GM18498 (cell line): ENCODE results near the gene KCNJ18.
"Not testable (repeated sequence)": the region's sequence is repeated elsewhere in the genome, so short reads cannot be mapped to it uniquely, and the experiment has no call there.

Source experiments
- ATAC-seq: cut with Tn5 transposase; IDR thresholded peaks from one replicate; pipeline ENCODE4 v1.9.1; 2021; ENCODE audit warnings: mild to moderate bottlenecking, moderate library complexity; ENCODE audit not compliant: unreplicated experiment

Gene KCNJ18

GRCh38 chr17:21702029-21702428 lies 9.7 kb downstream of the KCNJ18 start:
- ATAC-seq, result not testable (repeated sequence)

GRCh38 chr17:21702521-21702920 lies 10.2 kb downstream of the KCNJ18 start:
- not testable (repeated sequence) for ATAC-seq

- not testable (repeated sequence) for ATAC-seq
Measured at GRCh38 chr17:21702940-21703640, 10.8 kb downstream of the KCNJ18 start.

GRCh38 chr17:21703891-21704872 lies 11.9 kb downstream of the KCNJ18 start:
- not testable (repeated sequence) for ATAC-seq

GRCh38 chr17:21705021-21705601 lies 12.8 kb downstream of the KCNJ18 start:
- no peak for ATAC-seq

GRCh38 chr17:21705746-21706145 lies 13.4 kb downstream of the KCNJ18 start:
- not testable (repeated sequence) for ATAC-seq

GRCh38 chr17:21706546-21706945 lies 14.2 kb downstream of the KCNJ18 start:
- not testable (repeated sequence) for ATAC-seq

- ATAC-seq, result not testable (repeated sequence)
Measured at GRCh38 chr17:21707131-21707530, 14.8 kb downstream of the KCNJ18 start.

GRCh38 chr17:21707711-21708611 lies 15.6 kb downstream of the KCNJ18 start:
- ATAC-seq, result not testable (repeated sequence)

GRCh38 chr17:21708612-21709535 lies 16.6 kb downstream of the KCNJ18 start:
- not testable (repeated sequence) for ATAC-seq

GRCh38 chr17:21709994-21710393 lies 17.7 kb downstream of the KCNJ18 start:
- ATAC-seq, result not testable (repeated sequence)

- ATAC-seq, result not testable (repeated sequence)
Measured at GRCh38 chr17:21710486-21710885, 18.2 kb downstream of the KCNJ18 start.

GRCh38 chr17:21711182-21711581 lies 18.9 kb downstream of the KCNJ18 start:
- ATAC-seq, result no peak

GRCh38 chr17:21713020-21713419 lies 20.7 kb downstream of the KCNJ18 start:
- ATAC-seq, result not testable (repeated sequence)

- not testable (repeated sequence) for ATAC-seq
Measured at GRCh38 chr17:21713631-21714030, 21.3 kb downstream of the KCNJ18 start.

- ATAC-seq, result not testable (repeated sequence)
Measured at GRCh38 chr17:21714676-21715075, 22.4 kb downstream of the KCNJ18 start.

- ATAC-seq, result not testable (repeated sequence)
Measured at GRCh38 chr17:21715877-21716276, 23.6 kb downstream of the KCNJ18 start.

- not testable (repeated sequence) for ATAC-seq
Measured at GRCh38 chr17:21718971-21719370, 26.6 kb downstream of the KCNJ18 start.
